GM18502 (cell line): ENCODE measurements around the gene TPRX1.

Experiments
- ATAC-seq: cut with Tn5 transposase; IDR thresholded peaks from one replicate; pipeline ENCODE4 v1.9.1; 2021; ENCODE audit warnings: mild to moderate bottlenecking; ENCODE audit not compliant: unreplicated experiment, poor library complexity

The TPRX1 gene

GRCh38 chr19:47754206-47755064 lies 49.9 kb downstream of the TPRX1 start:
- no peak for ATAC-seq

GRCh38 chr19:47752440-47753211 lies 51.7 kb downstream of the TPRX1 start:
- no peak for ATAC-seq
